HG03558 (cell line): ENCODE results near the gene TMEM204.

Experiments
- ATAC-seq: cut with Tn5 transposase; IDR thresholded peaks from one replicate; pipeline ENCODE4 v1.9.1; 2021; ENCODE audit warnings: moderate number of reproducible peaks; ENCODE audit not compliant: unreplicated experiment; ENCODE audit errors: extremely low read depth

Gene TMEM204

GRCh38 chr16:1518626-1519135, 14.8 kb upstream of the TMEM204 start:
- ATAC-seq = no peak

- no peak for ATAC-seq
Observed at GRCh38 chr16:1519831-1520230, 13.6 kb upstream of the TMEM204 start.

GRCh38 chr16:1520461-1520860, 13.0 kb upstream of the TMEM204 start:
- no peak for ATAC-seq

- ATAC-seq = no peak
Observed at GRCh38 chr16:1523581-1524245, 9.8 kb upstream of the TMEM204 start.

GRCh38 chr16:1524366-1524765, 9.1 kb upstream of the TMEM204 start:
- ATAC-seq = no peak

GRCh38 chr16:1525871-1526607, 7.4 kb upstream of the TMEM204 start:
- ATAC-seq = no peak

GRCh38 chr16:1526608-1527555, 6.6 kb upstream of the TMEM204 start:
- ATAC-seq = no peak

- ATAC-seq = no peak
Observed at GRCh38 chr16:1527836-1528811, 5.3 kb upstream of the TMEM204 start.

- ATAC-seq = no peak
Observed at GRCh38 chr16:1528921-1529537, 4.4 kb upstream of the TMEM204 start.

- no peak for ATAC-seq
Observed at GRCh38 chr16:1530349-1530882, 3.0 kb upstream of the TMEM204 start.

GRCh38 chr16:1530883-1531637, 2.4 kb upstream of the TMEM204 start:
- ATAC-seq = no peak

- no peak for ATAC-seq
Observed at GRCh38 chr16:1531638-1531910, 1.9 kb upstream of the TMEM204 start.

GRCh38 chr16:1532081-1532760, 1.2 kb upstream of the TMEM204 start:
- ATAC-seq = no peak

GRCh38 chr16:1532771-1533170, 695 bp upstream of the TMEM204 start:
- ATAC-seq = no peak

- ATAC-seq = no peak
Observed at GRCh38 chr16:1534021-1535020, 855 bp downstream of the TMEM204 start.

- ATAC-seq = no peak
Observed at GRCh38 chr16:1535391-1536291, 2.2 kb downstream of the TMEM204 start.
